ENCODE results near the gene KPNA3. TPM values are rescaled to one million over a fixed set of nuclear protein-coding genes. Genes with fewer than 3 reads are reported as not detected.

Gene KPNA3
- total RNA-seq, 2 experiments from 2014 or later = 59.1 to 60.6 TPM

GRCh38 chr13:49690133-49690994, 102.1 kb downstream of the KPNA3 start:
- ChIA-PET POLR2A (interaction anchor here (1.2 kb wide), 1 partner anchor 103 kb away, joined by 7 read pairs; the partner anchor contains the start of gene KPNA3), CTCF (interaction anchor here (1.4 to 1.9 kb wide), 2 partner anchors 20 to 246 kb away, joined by 5 to 7 read pairs; partner anchors contain the start of gene SPRYD7)
- intact Hi-C loops (cut with micrococcal nuclease) = no loop called here
- Mint-ChIP-seq H3K4me3 (peak overlapping the region; percentile 83), H3K36me3 (ENCODE audit: low read depth) (peaks cover 12% of the 10 kb centered on the region), H3K4me1 (ENCODE audit: low read depth) (peaks cover 21% of the 10 kb centered on the region), H3K27ac (peak overlapping the region; percentile 53), H3K9me3 (no peaks in the 10 kb centered on the region), H3K27me3 (no peaks in the 10 kb centered on the region)
- DNase-seq (peak; percentile 21), ATAC-seq (peak; percentile 17)
- TF ChIP-seq CTCF (IDR thresholded peaks at IDR 0.05) = no peak

GRCh38 chr13:49683489-49683888, 109.0 kb downstream of the KPNA3 start:
- ChIA-PET POLR2A (no interaction called here), CTCF (no interaction called here)
- H3K4me1 Mint-ChIP-seq (ENCODE audit: low read depth) = peaks cover 18% of the 10 kb centered on the region
- intact Hi-C loops (cut with micrococcal nuclease) = no loop called here
- peak; percentile 75 for ATAC-seq
- H3K9me3 Mint-ChIP-seq = no peaks in the 10 kb centered on the region
- no peaks in the 10 kb centered on the region for H3K27me3 Mint-ChIP-seq
- no peak overlapping the region for H3K27ac Mint-ChIP-seq
- DNase-seq = peak; percentile 15
- H3K4me3 Mint-ChIP-seq = no peak overlapping the region
- TF ChIP-seq CTCF (IDR thresholded peaks at IDR 0.05) = no peak
- peaks cover 13% of the 10 kb centered on the region for H3K36me3 Mint-ChIP-seq (ENCODE audit: low read depth)

GRCh38 chr13:49681842-49682435, 110.5 kb downstream of the KPNA3 start:
- H3K4me1 Mint-ChIP-seq (ENCODE audit: low read depth) = peaks cover 13% of the 10 kb centered on the region
- no peaks in the 10 kb centered on the region for H3K27me3 Mint-ChIP-seq
- POLR2A ChIA-PET = no interaction called here
- CTCF ChIA-PET = no interaction called here
- intact Hi-C loops (cut with micrococcal nuclease) = no loop called here
- no peak for TF ChIP-seq CTCF (IDR thresholded peaks at IDR 0.05)
- no peak overlapping the region for H3K27ac Mint-ChIP-seq
- ATAC-seq = no peak
- H3K9me3 Mint-ChIP-seq = no peaks in the 10 kb centered on the region
- H3K4me3 Mint-ChIP-seq = no peak overlapping the region
- DNase-seq = no peak
- peaks cover 14% of the 10 kb centered on the region for H3K36me3 Mint-ChIP-seq (ENCODE audit: low read depth)

GRCh38 chr13:49679246-49679645, 113.2 kb downstream of the KPNA3 start:
- H3K4me1 Mint-ChIP-seq (ENCODE audit: low read depth) = peaks cover 10% of the 10 kb centered on the region
- no peaks in the 10 kb centered on the region for H3K27me3 Mint-ChIP-seq
- ChIA-PET CTCF (interaction anchor here (1.1 to 1.6 kb wide), 2 partner anchors 9 to 50 kb away, joined by 3 to 5 read pairs; no protein-coding TSS in a partner anchor), POLR2A (no interaction called here)
- peak; percentile 18 for TF ChIP-seq CTCF (IDR thresholded peaks at IDR 0.05)
- no peaks in the 10 kb centered on the region for H3K9me3 Mint-ChIP-seq
- DNase-seq = peak; percentile 28
- intact Hi-C loops (cut with micrococcal nuclease) = no loop called here
- no peak for ATAC-seq
- no peak overlapping the region for H3K4me3 Mint-ChIP-seq
- no peak overlapping the region for H3K27ac Mint-ChIP-seq
- H3K36me3 Mint-ChIP-seq (ENCODE audit: low read depth) = peaks cover 13% of the 10 kb centered on the region
